GM18508 (cell line): ENCODE results near the gene TNFSF12.
"Not testable (repeated sequence)": the region's sequence is repeated elsewhere in the genome, so short reads cannot be mapped to it uniquely, and the experiment has no call there.

ENCODE experiments used
- ATAC-seq: cut with Tn5 transposase; IDR thresholded peaks from one replicate; pipeline ENCODE4 v1.9.1; 2021; ENCODE audit warnings: moderate number of reproducible peaks; ENCODE audit not compliant: insufficient read depth, unreplicated experiment

TNFSF12 gene

GRCh38 chr17:7583253-7584109 lies 34.6 kb downstream of the TNFSF12 start, which contains the start of gene MPDU1:
Gene MPDU1 (plus strand): TSS chr17:7583852. CDS start chr17:7583863, 11 bp downstream.
- ATAC-seq: peak; percentile 47

- no peak for ATAC-seq
Observed at GRCh38 chr17:7586673-7587419, 38.0 kb downstream of the TNFSF12 start.

- no peak for ATAC-seq
Observed at GRCh38 chr17:7587420-7588151, 38.7 kb downstream of the TNFSF12 start.

- ATAC-seq: no peak
Observed at GRCh38 chr17:7588553-7589203, 39.8 kb downstream of the TNFSF12 start.

- ATAC-seq: no peak
Observed at GRCh38 chr17:7589204-7589868, 40.5 kb downstream of the TNFSF12 start.

- no peak for ATAC-seq
Observed at GRCh38 chr17:7589891-7590691, 41.2 kb downstream of the TNFSF12 start, which contains the start of gene SOX15. Gene SOX15 (minus strand): TSS chr17:7590094. CDS start chr17:7589676, 418 bp downstream.

- no peak for ATAC-seq
Observed at GRCh38 chr17:7590743-7591142, 41.9 kb downstream of the TNFSF12 start.

GRCh38 chr17:7591596-7591995 lies 42.7 kb downstream of the TNFSF12 start:
- ATAC-seq: no peak

GRCh38 chr17:7592422-7593021 lies 43.7 kb downstream of the TNFSF12 start:
- ATAC-seq: no peak

- ATAC-seq: no peak
Observed at GRCh38 chr17:7593296-7593695, 44.4 kb downstream of the TNFSF12 start.

- ATAC-seq: not testable (repeated sequence)
Observed at GRCh38 chr17:7597561-7597960, 48.7 kb downstream of the TNFSF12 start.

- no peak for ATAC-seq
Observed at GRCh38 chr17:7606280-7606679, 57.4 kb downstream of the TNFSF12 start.
